GM19351 (cell line): ENCODE data around the gene HIRIP3.
"Not testable (repeated sequence)": the region's sequence is repeated elsewhere in the genome, so short reads cannot be mapped to it uniquely, and the experiment has no call there.

ENCODE experiments used
- ATAC-seq: cut with Tn5 transposase; IDR thresholded peaks from one replicate; pipeline ENCODE4 v1.9.1; 2021; ENCODE audit warnings: mild to moderate bottlenecking, moderate library complexity; ENCODE audit not compliant: unreplicated experiment

Gene HIRIP3

GRCh38 chr16:30016555-30017276 is 21.3 kb upstream of the HIRIP3 start:
- no peak for ATAC-seq

GRCh38 chr16:30015450-30015849 is 20.0 kb upstream of the HIRIP3 start:
- not testable (repeated sequence) for ATAC-seq

GRCh38 chr16:30012598-30012997 is 17.2 kb upstream of the HIRIP3 start:
- ATAC-seq = not testable (repeated sequence)

GRCh38 chr16:30011714-30012504 is 16.5 kb upstream of the HIRIP3 start:
- no peak for ATAC-seq

GRCh38 chr16:30010844-30011713 is 15.7 kb upstream of the HIRIP3 start, which contains the start of gene DOC2A:
DOC2A (minus strand) TSS chr16:30011027; CDS start chr16:30010222, 805 bp downstream.
- no peak for ATAC-seq

GRCh38 chr16:30009990-30010843 is 14.8 kb upstream of the HIRIP3 start:
- ATAC-seq = no peak

- ATAC-seq = no peak
Observed at GRCh38 chr16:30009085-30009862, 13.9 kb upstream of the HIRIP3 start.

- no peak for ATAC-seq
Observed at GRCh38 chr16:30007378-30007895, 12.0 kb upstream of the HIRIP3 start.

- ATAC-seq = no peak
Observed at GRCh38 chr16:30006659-30007377, 11.4 kb upstream of the HIRIP3 start.

- no peak for ATAC-seq
Observed at GRCh38 chr16:30006095-30006473, 10.7 kb upstream of the HIRIP3 start.

GRCh38 chr16:30005341-30006094 is 10.1 kb upstream of the HIRIP3 start:
- ATAC-seq = no peak

- ATAC-seq = no peak
Observed at GRCh38 chr16:30004811-30005242, 9.4 kb upstream of the HIRIP3 start.

- no peak for ATAC-seq
Observed at GRCh38 chr16:30004424-30004776, 9.0 kb upstream of the HIRIP3 start.

- ATAC-seq = no peak
Observed at GRCh38 chr16:30003670-30004423, 8.4 kb upstream of the HIRIP3 start.

GRCh38 chr16:30002614-30003346 is 7.4 kb upstream of the HIRIP3 start:
- ATAC-seq = no peak
